WTC11 (cell line): ENCODE data around the gene ELOVL6. TPM values are rescaled to one million over a fixed set of nuclear protein-coding genes. Genes with fewer than 3 reads are reported as not detected.

Source experiments
- ATAC-seq: fragments of 200-7000 bp; cut with Tn5 transposase; 2 replicates; pipeline ENCODE4 v1.10.0; 2021; ENCODE audit warnings: mild to moderate bottlenecking, moderate library complexity
- CTCF ChIA-PET: fragments of 300-600 bp; sonication (Branson Sonifier 250); formaldehyde crosslinking; loops from one replicate; lab custom pipeline; 2021; ENCODE audit warnings: antibody characterized with exemption; lab: Charles Lee
- POLR2A ChIA-PET: fragments of 350-600 bp; sonication (Branson Sonifier 250); formaldehyde crosslinking; loops from one replicate; lab custom pipeline; 2021; ENCODE audit warnings: antibody characterized with exemption; lab: Charles Lee
- DNase-seq: peaks from one replicate; pipeline ENCODE4 v3.0.0; 2021; ENCODE audit warnings: low spot score
- H3K27ac Mint-ChIP-seq: 2 replicates; pipeline ENCODE4 v1.8.0; 2021; ENCODE audit warnings: mixed read lengths
- H3K27me3 Mint-ChIP-seq: 2 replicates; pipeline ENCODE4 v1.8.0; 2021; ENCODE audit warnings: low read depth, mild to moderate bottlenecking, moderate library complexity, mixed read lengths
- H3K36me3 Mint-ChIP-seq: 2 replicates; pipeline ENCODE4 v1.8.0; 2021; ENCODE audit warnings: mixed read lengths
- H3K4me1 Mint-ChIP-seq: 2 replicates; pipeline ENCODE4 v1.8.0; 2022; ENCODE audit warnings: mixed read lengths
- H3K4me3 Mint-ChIP-seq: 2 replicates; pipeline ENCODE4 v1.8.0; 2021; ENCODE audit warnings: mild to moderate bottlenecking, moderate library complexity, mixed read lengths
- H3K9me3 Mint-ChIP-seq: 2 replicates; pipeline ENCODE4 v1.8.0; 2021; ENCODE audit warnings: mixed read lengths
- ATF1 ChIP-seq: sonication (generic); formaldehyde crosslinking; IDR thresholded peaks from 2 replicates; pipeline ENCODE4 v1.8.1; 2023; ENCODE audit warnings: mild to moderate bottlenecking, moderate library complexity, missing genetic modification reagents
- EMX1 ChIP-seq: fragments of 250-450 bp; sonication (Bioruptor Pico); IDR thresholded peaks from 2 replicates; pipeline ENCODE4 v1.8.0; 2021; ENCODE audit warnings: mild to moderate bottlenecking
- FOXK1 ChIP-seq: sonication (generic); formaldehyde crosslinking; IDR thresholded peaks from 2 replicates; pipeline ENCODE4 v1.8.0; 2022; ENCODE audit warnings: mild to moderate bottlenecking, moderate library complexity, missing genetic modification reagents
- GRHL2 ChIP-seq: fragments of 250-450 bp; sonication (Bioruptor Pico); IDR thresholded peaks from 2 replicates; pipeline ENCODE4 v1.8.0; 2022; ENCODE audit warnings: mild to moderate bottlenecking, moderate library complexity; ENCODE audit not compliant: insufficient replicate concordance, severe bottlenecking
- NFATC4 ChIP-seq: fragments of 250-450 bp; sonication (Bioruptor Pico); IDR thresholded peaks from 2 replicates; pipeline ENCODE4 v1.9.0; 2021; ENCODE audit warnings: mild to moderate bottlenecking
- NR2C2 ChIP-seq: sonication (generic); formaldehyde crosslinking; IDR thresholded peaks from 2 replicates; pipeline ENCODE4 v1.8.0; 2022; ENCODE audit warnings: mild to moderate bottlenecking, missing genetic modification reagents
- TCF7 ChIP-seq: sonication (generic); formaldehyde crosslinking; IDR thresholded peaks from 2 replicates; pipeline ENCODE4 v1.8.0; 2022; ENCODE audit warnings: mild to moderate bottlenecking, low read depth, missing genetic modification reagents, moderate library complexity
- ZNF232 ChIP-seq: sonication (generic); formaldehyde crosslinking; IDR thresholded peaks from 2 replicates; pipeline ENCODE4 v1.8.0; 2022; ENCODE audit warnings: mild to moderate bottlenecking, missing genetic modification reagents
- ZNF671 ChIP-seq: fragments of 250-450 bp; sonication (Bioruptor Pico); IDR thresholded peaks from 2 replicates; pipeline ENCODE4 v1.8.0; 2021; ENCODE audit warnings: mild to moderate bottlenecking
- total RNA-seq: library from RNA; stranded (reverse); gene quantifications from 3 replicates; pipeline ENCODE4 v1.2.3, GENCODE V29; 2021
- TF ChIP-seq, protein P1 (sequence below): sonication (generic); formaldehyde crosslinking; IDR thresholded peaks from 2 replicates; pipeline ENCODE4 v1.8.0; 2023; ENCODE audit warnings: missing genetic modification reagents
- TF ChIP-seq, protein P2 (sequence below): sonication (generic); formaldehyde crosslinking; IDR thresholded peaks from 2 replicates; pipeline ENCODE4 v1.8.0; 2022; ENCODE audit warnings: mild to moderate bottlenecking, missing genetic modification reagents
- TF ChIP-seq, protein P3 (sequence below): sonication (generic); formaldehyde crosslinking; conservative IDR thresholded peaks from 2 replicates; pipeline ENCODE4 v1.8.1; 2023; ENCODE audit warnings: mild to moderate bottlenecking, low read depth, missing genetic modification reagents, moderate library complexity
- TF ChIP-seq, protein P4 (sequence below): fragments of 250-450 bp; sonication (Bioruptor Pico); IDR thresholded peaks from 2 replicates; pipeline ENCODE4 v1.9.0; 2021; ENCODE audit warnings: moderate library complexity, mild to moderate bottlenecking, inconsistent platforms, borderline replicate concordance
- TF ChIP-seq, protein P5 (sequence below): sonication (generic); formaldehyde crosslinking; IDR thresholded peaks from 2 replicates; pipeline ENCODE4 v1.8.1; 2022; ENCODE audit warnings: low read depth, mild to moderate bottlenecking, moderate library complexity, missing genetic modification reagents, borderline replicate concordance
- TF ChIP-seq, protein P6 (sequence below): fragments of 250-450 bp; sonication (Bioruptor Pico); IDR thresholded peaks from 2 replicates; pipeline ENCODE4 v1.8.0; 2021; ENCODE audit warnings: mild to moderate bottlenecking
- TF ChIP-seq, protein P7 (sequence below): sonication (generic); formaldehyde crosslinking; IDR thresholded peaks from 2 replicates; pipeline ENCODE4 v1.8.1; 2022; ENCODE audit warnings: mild to moderate bottlenecking, missing genetic modification reagents, moderate library complexity, borderline replicate concordance
- TF ChIP-seq, protein P8 (sequence below): fragments of 200-600 bp; IDR thresholded peaks from 2 replicates; pipeline ENCODE4 v1.8.0; 2022; ENCODE audit warnings: antibody characterized with exemption
- TF ChIP-seq, protein P9 (sequence below): sonication (generic); formaldehyde crosslinking; IDR thresholded peaks from 2 replicates; pipeline ENCODE4 v1.8.1; 2022; ENCODE audit warnings: low read depth, missing genetic modification reagents, borderline replicate concordance

Gene ELOVL6
- total RNA-seq, 1 experiment from 2014 or later, result 87.4 TPM

DNA sequence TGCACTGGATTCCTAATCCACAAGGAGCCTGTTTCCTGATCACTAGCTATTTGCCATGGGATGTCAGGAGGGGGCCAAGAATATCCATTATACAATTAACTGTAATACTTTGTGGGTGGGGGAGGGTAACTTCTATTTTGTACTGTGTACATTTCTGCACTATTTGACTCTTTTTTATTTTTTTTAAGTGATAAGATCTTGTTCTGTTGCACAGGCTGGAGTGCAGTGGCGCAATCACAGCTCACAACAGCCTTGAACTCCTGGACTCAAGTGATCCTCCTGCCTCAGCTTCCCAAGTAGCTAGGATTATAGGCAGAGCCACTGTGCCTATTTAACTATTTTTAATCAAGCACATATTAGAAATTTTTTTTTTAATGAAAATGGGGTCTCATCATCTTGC is 134.1 kb downstream of the ELOVL6 start (continued):
- TF ChIP-seq, protein P1, sequence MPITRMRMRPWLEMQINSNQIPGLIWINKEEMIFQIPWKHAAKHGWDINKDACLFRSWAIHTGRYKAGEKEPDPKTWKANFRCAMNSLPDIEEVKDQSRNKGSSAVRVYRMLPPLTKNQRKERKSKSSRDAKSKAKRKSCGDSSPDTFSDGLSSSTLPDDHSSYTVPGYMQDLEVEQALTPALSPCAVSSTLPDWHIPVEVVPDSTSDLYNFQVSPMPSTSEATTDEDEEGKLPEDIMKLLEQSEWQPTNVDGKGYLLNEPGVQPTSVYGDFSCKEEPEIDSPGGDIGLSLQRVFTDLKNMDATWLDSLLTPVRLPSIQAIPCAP (CRISPR knock-in tag), result no peak
- TF ChIP-seq, protein P2, sequence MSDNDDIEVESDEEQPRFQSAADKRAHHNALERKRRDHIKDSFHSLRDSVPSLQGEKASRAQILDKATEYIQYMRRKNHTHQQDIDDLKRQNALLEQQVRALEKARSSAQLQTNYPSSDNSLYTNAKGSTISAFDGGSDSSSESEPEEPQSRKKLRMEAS (CRISPR knock-in tag), result no peak
- TF ChIP-seq, protein P3, sequence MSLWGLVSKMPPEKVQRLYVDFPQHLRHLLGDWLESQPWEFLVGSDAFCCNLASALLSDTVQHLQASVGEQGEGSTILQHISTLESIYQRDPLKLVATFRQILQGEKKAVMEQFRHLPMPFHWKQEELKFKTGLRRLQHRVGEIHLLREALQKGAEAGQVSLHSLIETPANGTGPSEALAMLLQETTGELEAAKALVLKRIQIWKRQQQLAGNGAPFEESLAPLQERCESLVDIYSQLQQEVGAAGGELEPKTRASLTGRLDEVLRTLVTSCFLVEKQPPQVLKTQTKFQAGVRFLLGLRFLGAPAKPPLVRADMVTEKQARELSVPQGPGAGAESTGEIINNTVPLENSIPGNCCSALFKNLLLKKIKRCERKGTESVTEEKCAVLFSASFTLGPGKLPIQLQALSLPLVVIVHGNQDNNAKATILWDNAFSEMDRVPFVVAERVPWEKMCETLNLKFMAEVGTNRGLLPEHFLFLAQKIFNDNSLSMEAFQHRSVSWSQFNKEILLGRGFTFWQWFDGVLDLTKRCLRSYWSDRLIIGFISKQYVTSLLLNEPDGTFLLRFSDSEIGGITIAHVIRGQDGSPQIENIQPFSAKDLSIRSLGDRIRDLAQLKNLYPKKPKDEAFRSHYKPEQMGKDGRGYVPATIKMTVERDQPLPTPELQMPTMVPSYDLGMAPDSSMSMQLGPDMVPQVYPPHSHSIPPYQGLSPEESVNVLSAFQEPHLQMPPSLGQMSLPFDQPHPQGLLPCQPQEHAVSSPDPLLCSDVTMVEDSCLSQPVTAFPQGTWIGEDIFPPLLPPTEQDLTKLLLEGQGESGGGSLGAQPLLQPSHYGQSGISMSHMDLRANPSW (CRISPR knock-in tag), result no peak
- TF ChIP-seq NR2C2 (no peak), ATF1 (no peak), ZNF232 (CRISPR knock-in tag) (no peak)
- TF ChIP-seq, protein P4, sequence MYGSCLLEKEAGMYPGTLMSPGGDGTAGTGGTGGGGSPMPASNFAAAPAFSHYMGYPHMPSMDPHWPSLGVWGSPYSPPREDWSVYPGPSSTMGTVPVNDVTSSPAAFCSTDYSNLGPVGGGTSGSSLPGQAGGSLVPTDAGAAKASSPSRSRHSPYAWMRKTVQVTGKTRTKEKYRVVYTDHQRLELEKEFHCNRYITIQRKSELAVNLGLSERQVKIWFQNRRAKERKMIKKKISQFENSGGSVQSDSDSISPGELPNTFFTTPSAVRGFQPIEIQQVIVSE, result no peak

DNA sequence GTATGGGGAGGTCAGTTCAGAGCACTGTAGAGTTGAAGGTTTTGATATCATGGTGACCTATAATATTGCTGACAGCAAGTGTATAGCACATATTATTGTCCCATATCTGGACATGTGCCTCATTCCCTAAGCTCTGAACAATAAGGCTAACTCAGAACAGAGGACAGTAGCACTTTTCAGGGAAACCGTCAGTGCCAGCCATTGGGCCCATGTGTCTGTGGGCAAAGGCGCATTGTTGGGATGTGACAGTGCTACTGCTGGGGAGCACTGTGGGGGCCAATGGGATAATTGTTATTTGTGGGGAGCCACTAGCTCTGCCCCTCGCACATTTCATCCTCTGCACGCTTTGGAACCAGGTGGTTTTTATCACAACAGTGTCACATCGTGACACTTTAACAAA is 136.2 kb downstream of the ELOVL6 start:
- Mint-ChIP-seq H3K4me3 (no peak overlapping the region), H3K4me1 (no peaks in the 10 kb centered on the region), H3K36me3 (peaks cover 6% of the 10 kb centered on the region; the same call in 1 of the 2 replicates), H3K27me3 (no peaks in the 10 kb centered on the region), H3K27ac (no peak overlapping the region)
- ATAC-seq (no peak), DNase-seq (no peak)
- ChIA-PET CTCF (interaction anchor here (1.2 kb wide), 1 partner anchor 12 kb away, joined by 5 read pairs; no protein-coding TSS in a partner anchor), POLR2A (no interaction called here)
- TF ChIP-seq FOXK1 (no peak), ZNF671 (CRISPR knock-in tag) (no peak), NFATC4 (CRISPR knock-in tag) (no peak), TCF7 (no peak), EMX1 (CRISPR knock-in tag) (no peak), GRHL2 (CRISPR knock-in tag) (no peak)
- TF ChIP-seq, protein P2 (CRISPR knock-in tag), result no peak
- TF ChIP-seq, protein P5, sequence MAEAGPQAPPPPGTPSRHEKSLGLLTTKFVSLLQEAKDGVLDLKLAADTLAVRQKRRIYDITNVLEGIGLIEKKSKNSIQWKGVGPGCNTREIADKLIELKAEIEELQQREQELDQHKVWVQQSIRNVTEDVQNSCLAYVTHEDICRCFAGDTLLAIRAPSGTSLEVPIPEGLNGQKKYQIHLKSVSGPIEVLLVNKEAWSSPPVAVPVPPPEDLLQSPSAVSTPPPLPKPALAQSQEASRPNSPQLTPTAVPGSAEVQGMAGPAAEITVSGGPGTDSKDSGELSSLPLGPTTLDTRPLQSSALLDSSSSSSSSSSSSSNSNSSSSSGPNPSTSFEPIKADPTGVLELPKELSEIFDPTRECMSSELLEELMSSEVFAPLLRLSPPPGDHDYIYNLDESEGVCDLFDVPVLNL (CRISPR knock-in tag), result no peak
- TF ChIP-seq, protein P6, sequence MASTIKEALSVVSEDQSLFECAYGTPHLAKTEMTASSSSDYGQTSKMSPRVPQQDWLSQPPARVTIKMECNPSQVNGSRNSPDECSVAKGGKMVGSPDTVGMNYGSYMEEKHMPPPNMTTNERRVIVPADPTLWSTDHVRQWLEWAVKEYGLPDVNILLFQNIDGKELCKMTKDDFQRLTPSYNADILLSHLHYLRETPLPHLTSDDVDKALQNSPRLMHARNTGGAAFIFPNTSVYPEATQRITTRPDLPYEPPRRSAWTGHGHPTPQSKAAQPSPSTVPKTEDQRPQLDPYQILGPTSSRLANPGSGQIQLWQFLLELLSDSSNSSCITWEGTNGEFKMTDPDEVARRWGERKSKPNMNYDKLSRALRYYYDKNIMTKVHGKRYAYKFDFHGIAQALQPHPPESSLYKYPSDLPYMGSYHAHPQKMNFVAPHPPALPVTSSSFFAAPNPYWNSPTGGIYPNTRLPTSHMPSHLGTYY (CRISPR knock-in tag), result no peak
- TF ChIP-seq, protein P7, sequence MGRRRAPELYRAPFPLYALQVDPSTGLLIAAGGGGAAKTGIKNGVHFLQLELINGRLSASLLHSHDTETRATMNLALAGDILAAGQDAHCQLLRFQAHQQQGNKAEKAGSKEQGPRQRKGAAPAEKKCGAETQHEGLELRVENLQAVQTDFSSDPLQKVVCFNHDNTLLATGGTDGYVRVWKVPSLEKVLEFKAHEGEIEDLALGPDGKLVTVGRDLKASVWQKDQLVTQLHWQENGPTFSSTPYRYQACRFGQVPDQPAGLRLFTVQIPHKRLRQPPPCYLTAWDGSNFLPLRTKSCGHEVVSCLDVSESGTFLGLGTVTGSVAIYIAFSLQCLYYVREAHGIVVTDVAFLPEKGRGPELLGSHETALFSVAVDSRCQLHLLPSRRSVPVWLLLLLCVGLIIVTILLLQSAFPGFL (CRISPR knock-in tag), result no peak
- TF ChIP-seq, protein P8, sequence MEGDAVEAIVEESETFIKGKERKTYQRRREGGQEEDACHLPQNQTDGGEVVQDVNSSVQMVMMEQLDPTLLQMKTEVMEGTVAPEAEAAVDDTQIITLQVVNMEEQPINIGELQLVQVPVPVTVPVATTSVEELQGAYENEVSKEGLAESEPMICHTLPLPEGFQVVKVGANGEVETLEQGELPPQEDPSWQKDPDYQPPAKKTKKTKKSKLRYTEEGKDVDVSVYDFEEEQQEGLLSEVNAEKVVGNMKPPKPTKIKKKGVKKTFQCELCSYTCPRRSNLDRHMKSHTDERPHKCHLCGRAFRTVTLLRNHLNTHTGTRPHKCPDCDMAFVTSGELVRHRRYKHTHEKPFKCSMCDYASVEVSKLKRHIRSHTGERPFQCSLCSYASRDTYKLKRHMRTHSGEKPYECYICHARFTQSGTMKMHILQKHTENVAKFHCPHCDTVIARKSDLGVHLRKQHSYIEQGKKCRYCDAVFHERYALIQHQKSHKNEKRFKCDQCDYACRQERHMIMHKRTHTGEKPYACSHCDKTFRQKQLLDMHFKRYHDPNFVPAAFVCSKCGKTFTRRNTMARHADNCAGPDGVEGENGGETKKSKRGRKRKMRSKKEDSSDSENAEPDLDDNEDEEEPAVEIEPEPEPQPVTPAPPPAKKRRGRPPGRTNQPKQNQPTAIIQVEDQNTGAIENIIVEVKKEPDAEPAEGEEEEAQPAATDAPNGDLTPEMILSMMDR, result no peak
- TF ChIP-seq, protein P9, sequence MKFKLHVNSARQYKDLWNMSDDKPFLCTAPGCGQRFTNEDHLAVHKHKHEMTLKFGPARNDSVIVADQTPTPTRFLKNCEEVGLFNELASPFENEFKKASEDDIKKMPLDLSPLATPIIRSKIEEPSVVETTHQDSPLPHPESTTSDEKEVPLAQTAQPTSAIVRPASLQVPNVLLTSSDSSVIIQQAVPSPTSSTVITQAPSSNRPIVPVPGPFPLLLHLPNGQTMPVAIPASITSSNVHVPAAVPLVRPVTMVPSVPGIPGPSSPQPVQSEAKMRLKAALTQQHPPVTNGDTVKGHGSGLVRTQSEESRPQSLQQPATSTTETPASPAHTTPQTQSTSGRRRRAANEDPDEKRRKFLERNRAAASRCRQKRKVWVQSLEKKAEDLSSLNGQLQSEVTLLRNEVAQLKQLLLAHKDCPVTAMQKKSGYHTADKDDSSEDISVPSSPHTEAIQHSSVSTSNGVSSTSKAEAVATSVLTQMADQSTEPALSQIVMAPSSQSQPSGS (CRISPR knock-in tag), result no peak
- TF ChIP-seq, all 79 proteins: peak for 0
- no peaks in the 10 kb centered on the region for H3K9me3 Mint-ChIP-seq
